ENCODE data around the gene QKI.

DNA sequence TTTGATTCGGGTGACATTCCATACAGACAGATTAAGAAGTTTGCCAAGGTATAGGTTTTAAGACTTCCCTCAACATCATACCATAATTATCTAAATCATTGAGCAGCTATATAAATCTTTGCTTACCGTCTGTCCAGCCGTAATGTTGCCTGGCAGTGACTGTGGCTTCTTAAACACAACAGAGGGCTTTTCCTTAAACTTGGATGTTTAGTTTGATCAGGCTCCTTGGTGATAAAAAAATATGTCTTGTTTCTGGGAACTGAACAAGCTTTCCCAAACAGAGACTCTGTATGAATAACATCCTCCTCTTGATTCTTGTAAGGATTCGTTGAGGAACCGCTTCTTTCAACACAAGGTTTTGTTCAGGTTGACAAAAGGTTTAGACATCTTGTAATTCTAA, 130.9 kb downstream of the QKI start:
- TF ChIP-seq, protein P1, sequence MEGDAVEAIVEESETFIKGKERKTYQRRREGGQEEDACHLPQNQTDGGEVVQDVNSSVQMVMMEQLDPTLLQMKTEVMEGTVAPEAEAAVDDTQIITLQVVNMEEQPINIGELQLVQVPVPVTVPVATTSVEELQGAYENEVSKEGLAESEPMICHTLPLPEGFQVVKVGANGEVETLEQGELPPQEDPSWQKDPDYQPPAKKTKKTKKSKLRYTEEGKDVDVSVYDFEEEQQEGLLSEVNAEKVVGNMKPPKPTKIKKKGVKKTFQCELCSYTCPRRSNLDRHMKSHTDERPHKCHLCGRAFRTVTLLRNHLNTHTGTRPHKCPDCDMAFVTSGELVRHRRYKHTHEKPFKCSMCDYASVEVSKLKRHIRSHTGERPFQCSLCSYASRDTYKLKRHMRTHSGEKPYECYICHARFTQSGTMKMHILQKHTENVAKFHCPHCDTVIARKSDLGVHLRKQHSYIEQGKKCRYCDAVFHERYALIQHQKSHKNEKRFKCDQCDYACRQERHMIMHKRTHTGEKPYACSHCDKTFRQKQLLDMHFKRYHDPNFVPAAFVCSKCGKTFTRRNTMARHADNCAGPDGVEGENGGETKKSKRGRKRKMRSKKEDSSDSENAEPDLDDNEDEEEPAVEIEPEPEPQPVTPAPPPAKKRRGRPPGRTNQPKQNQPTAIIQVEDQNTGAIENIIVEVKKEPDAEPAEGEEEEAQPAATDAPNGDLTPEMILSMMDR (IDR thresholded peaks at IDR 0.05; ENCODE audit: borderline replicate concordance, extremely low read depth, low read length, poor library complexity, severe bottlenecking), result no peak
- TF ChIP-seq EZH2 (IDR thresholded peaks at IDR 0.05; ENCODE audit: borderline replicate concordance, low read depth, low read length, severe bottlenecking), result no peak

Data from DND-41 (cell line).